HCT116 (cell line): ENCODE measurements around the gene FLNB. TPM values are rescaled to one million over a fixed set of nuclear protein-coding genes. Genes with fewer than 3 reads are reported as not detected.

Source experiments
- ATAC-seq: fragments of 200-7000 bp; cut with Tn5 transposase; 2 replicates; pipeline ENCODE4 v1.9.1; 2020; ENCODE audit warnings: mild to moderate bottlenecking, moderate library complexity
- BruUV-seq: library from RNA; stranded (reverse); fragments of 400-500 nt; replicated peaks from 2 replicates; lab custom pipeline; 2021; lab: Mats Ljungman, UMichigan
- CTCF ChIA-PET: fragments of 300-600 bp; sonication (Branson Sonifier 250); formaldehyde crosslinking; loops from one replicate; lab custom pipeline; 2021; ENCODE audit warnings: antibody characterized with exemption; lab: Charles Lee
- POLR2A ChIA-PET: fragments of 300-600, 350-600 bp; sonication (Branson Sonifier 250); formaldehyde crosslinking; loops from one replicate; lab custom pipeline; 2021; ENCODE audit warnings: antibody characterized with exemption; lab: Charles Lee
- RAD21 ChIA-PET, 2 experiments: fragments of 300-600 bp; sonication (Branson Sonifier 250); formaldehyde crosslinking; loops; one replicate each; lab custom pipeline; 2023; ENCODE audit warnings: low total read pairs in 2 of 2; ENCODE audit not compliant: uncharacterized antibody in 2 of 2, unreplicated experiment in 2 of 2, low non-redundant PET in 1 of 2; lab: Charles Lee
- DNase-seq: peaks from one replicate; pipeline ENCODE4 v3.0.0-alpha.2; 2010; ENCODE audit warnings: low read depth, low spot score
- H2AFZ ChIP-seq: fragments of 200-600 bp; shearing (Covaris generic), sonication (generic); 2 replicates; pipeline ENCODE4 v1.6.1; 2017; ENCODE audit warnings: low read depth, mixed run types, mixed read lengths, antibody characterized with exemption, low read length; ENCODE audit not compliant: poor library complexity, severe bottlenecking
- H3K27ac ChIP-seq: 2 replicates; pipeline ENCODE4 v1.5.1; 2012; ENCODE audit warnings: low read depth, low read length
- H3K27me3 ChIP-seq: fragments of 200-600 bp; sonication (generic); 2 replicates; pipeline ENCODE4 v1.6.1; 2016; ENCODE audit warnings: mixed run types, low read length, mixed read lengths; ENCODE audit not compliant: insufficient read depth
- H3K36me3 ChIP-seq, 2 experiments: fragments of 200-500 bp in 1 of 2; fragments of 200-600 bp in 1 of 2; sonication (Bioruptor generic) in 1 of 2; sonication (generic) in 1 of 2; 2 replicates each; pipeline versions ENCODE4 v1.5.1 to v1.6.1; 2014 to 2016; ENCODE audit warnings: low read length in 2 of 2, inconsistent platforms in 1 of 2, mixed read lengths in 1 of 2, mixed run types in 1 of 2; ENCODE audit not compliant: insufficient read depth in 2 of 2, control insufficient read depth in 1 of 2
- H3K4me1 ChIP-seq, 2 experiments: fragments of 200-600 bp in 1 of 2; sonication (generic) in 1 of 2; 2 replicates each; pipeline versions ENCODE4 v1.5.1 to v1.6.1; 2012 to 2017; ENCODE audit warnings: low read length in 2 of 2, inconsistent platforms in 1 of 2, mild to moderate bottlenecking in 1 of 2, mixed read lengths in 1 of 2, mixed run types in 1 of 2, moderate library complexity in 1 of 2; ENCODE audit not compliant: insufficient read depth in 2 of 2, control insufficient read depth in 1 of 2
- H3K4me2 ChIP-seq: fragments of 200-600 bp; sonication (generic); 2 replicates; pipeline ENCODE4 v1.6.1; 2017; ENCODE audit warnings: mixed run types, low read length, mixed read lengths
- H3K4me3 ChIP-seq, 2 experiments: fragments of 200-600 bp in 1 of 2; sonication (generic) in 1 of 2; replicated peaks in 1 of 2; 2 replicates each; pipeline ENCODE4 v1.5.1; 2011 to 2016; ENCODE audit warnings: low read length in 2 of 2, control low read depth in 1 of 2, low read depth in 1 of 2, mild to moderate bottlenecking in 1 of 2, mixed read lengths in 1 of 2, mixed run types in 1 of 2
- H3K79me2 ChIP-seq: fragments of 200-600 bp; sonication (generic); 2 replicates; pipeline ENCODE4 v1.6.1; 2017; ENCODE audit warnings: mild to moderate bottlenecking, mixed run types, low read length, moderate library complexity, mixed read lengths; ENCODE audit not compliant: insufficient read depth
- H3K9ac ChIP-seq: fragments of 200-600 bp; sonication (generic); 2 replicates; pipeline ENCODE4 v1.6.1; 2016; ENCODE audit warnings: low read length, mixed read lengths
- H3K9me2 ChIP-seq: fragments of 200-600 bp; sonication (generic), shearing (Covaris generic); 2 replicates; pipeline ENCODE4 v1.6.1; 2017; ENCODE audit warnings: mixed run types, mild to moderate bottlenecking, moderate library complexity; ENCODE audit not compliant: insufficient read depth
- H3K9me3 ChIP-seq, 2 experiments: fragments of 200-500 bp in 1 of 2; fragments of 200-600 bp in 1 of 2; sonication (Bioruptor generic) in 1 of 2; sonication (generic) in 1 of 2; 2 replicates each; pipeline ENCODE4 v1.6.1; 2014 to 2017; ENCODE audit warnings: low read length in 2 of 2, mixed read lengths in 2 of 2, inconsistent platforms in 1 of 2, low read depth in 1 of 2, mild to moderate bottlenecking in 1 of 2, mixed run types in 1 of 2, moderate library complexity in 1 of 2; ENCODE audit not compliant: control insufficient read depth in 1 of 2, insufficient read depth in 1 of 2
- H4K20me1 ChIP-seq: fragments of 200-600 bp; sonication (generic), shearing (Covaris generic); 2 replicates; pipeline ENCODE4 v1.6.1; 2017; ENCODE audit warnings: mixed run types, mild to moderate bottlenecking, moderate library complexity; ENCODE audit not compliant: insufficient read depth
- ATF3 ChIP-seq: IDR thresholded peaks from 2 replicates; pipeline ENCODE4 v1.6.1; 2012
- CBX3 ChIP-seq: IDR thresholded peaks from 2 replicates; pipeline ENCODE4 v1.6.1; 2012; ENCODE audit warnings: low read depth
- ELF1 ChIP-seq: IDR thresholded peaks from 2 replicates; pipeline ENCODE4 v1.6.1; 2012; ENCODE audit warnings: low read depth, borderline replicate concordance
- EZH2 ChIP-seq: fragments of 200-600 bp; sonication (generic); IDR thresholded peaks from 2 replicates; pipeline ENCODE4 v1.6.1; 2017; ENCODE audit warnings: antibody characterized with exemption, mixed run types
- EZH2phosphoT487 ChIP-seq: fragments of 200-600 bp; IDR thresholded peaks from 2 replicates; pipeline ENCODE4 v1.6.1; 2018; ENCODE audit warnings: antibody characterized with exemption, borderline replicate concordance
- FOSL1 ChIP-seq: IDR thresholded peaks from 2 replicates; pipeline ENCODE4 v1.6.1; 2012; ENCODE audit warnings: low read depth
- JUND ChIP-seq: IDR thresholded peaks from 2 replicates; pipeline ENCODE4 v1.6.1; 2012
- MAX ChIP-seq: IDR thresholded peaks from 2 replicates; pipeline ENCODE4 v1.6.1; 2012
- POLR2A ChIP-seq: IDR thresholded peaks from 2 replicates; pipeline ENCODE4 v1.7.0; 2011; ENCODE audit warnings: borderline replicate concordance; ENCODE audit not compliant: insufficient read depth, insufficient read length; ENCODE audit errors: extremely low read depth
- POLR2AphosphoS5 ChIP-seq: IDR thresholded peaks from 2 replicates; pipeline ENCODE4 v1.6.1; 2011; ENCODE audit warnings: mild to moderate bottlenecking, low read depth, low read length, moderate library complexity
- SIN3A ChIP-seq: IDR thresholded peaks from 2 replicates; pipeline ENCODE4 v1.6.1; 2012; ENCODE audit warnings: low read depth
- SP1 ChIP-seq: IDR thresholded peaks from 2 replicates; pipeline ENCODE4 v1.6.1; 2012; ENCODE audit warnings: low read depth
- SRF ChIP-seq: IDR thresholded peaks from 2 replicates; pipeline ENCODE4 v1.6.1; 2012; ENCODE audit warnings: low read depth
- ZBTB33 ChIP-seq: IDR thresholded peaks from 2 replicates; pipeline ENCODE4 v1.6.1; 2011; ENCODE audit warnings: mild to moderate bottlenecking, low read length, moderate library complexity; ENCODE audit not compliant: insufficient replicate concordance; ENCODE audit errors: extremely low read depth
- ZNF274 ChIP-seq: fragments of 200-500 bp; sonication (Bioruptor generic); IDR thresholded peaks from 2 replicates; pipeline ENCODE4 v1.6.1; 2014; ENCODE audit warnings: mild to moderate bottlenecking, low read depth, low read length, inconsistent platforms
- intact Hi-C: fragments of 100-400 bp; cut with micrococcal nuclease; formaldehyde crosslinking; loops from 2 replicates; pipeline ENCODE4 v1.10.0; 2022
- total RNA-seq: library from RNA; stranded (reverse); gene quantifications from one replicate; pipeline ENCODE4 v1.2.1, GENCODE V29; 2021; ENCODE audit not compliant: unreplicated experiment
- TF ChIP-seq, protein P1 (sequence below): IDR thresholded peaks from 2 replicates; pipeline ENCODE4 v1.6.1; 2012; ENCODE audit warnings: low read depth
- TF ChIP-seq, protein P2 (sequence below), 3 experiments: fragments of 200-600 bp in 1 of 3; sonication (generic) in 1 of 3; IDR thresholded peaks in 2 of 3; conservative IDR thresholded peaks in 1 of 3; 2 replicates each; pipeline ENCODE4 v1.5.1; 2012 to 2017; ENCODE audit warnings: low read depth in 2 of 3, low read length in 2 of 3, antibody characterized with exemption in 1 of 3, borderline replicate concordance in 1 of 3, control low read depth in 1 of 3, mild to moderate bottlenecking in 1 of 3, mixed read lengths in 1 of 3, mixed run types in 1 of 3, moderate library complexity in 1 of 3; ENCODE audit not compliant: insufficient read depth in 1 of 3

Gene FLNB
- total RNA-seq, 1 experiment from 2014 or later = 116 TPM

- TF ChIP-seq, protein P1, sequence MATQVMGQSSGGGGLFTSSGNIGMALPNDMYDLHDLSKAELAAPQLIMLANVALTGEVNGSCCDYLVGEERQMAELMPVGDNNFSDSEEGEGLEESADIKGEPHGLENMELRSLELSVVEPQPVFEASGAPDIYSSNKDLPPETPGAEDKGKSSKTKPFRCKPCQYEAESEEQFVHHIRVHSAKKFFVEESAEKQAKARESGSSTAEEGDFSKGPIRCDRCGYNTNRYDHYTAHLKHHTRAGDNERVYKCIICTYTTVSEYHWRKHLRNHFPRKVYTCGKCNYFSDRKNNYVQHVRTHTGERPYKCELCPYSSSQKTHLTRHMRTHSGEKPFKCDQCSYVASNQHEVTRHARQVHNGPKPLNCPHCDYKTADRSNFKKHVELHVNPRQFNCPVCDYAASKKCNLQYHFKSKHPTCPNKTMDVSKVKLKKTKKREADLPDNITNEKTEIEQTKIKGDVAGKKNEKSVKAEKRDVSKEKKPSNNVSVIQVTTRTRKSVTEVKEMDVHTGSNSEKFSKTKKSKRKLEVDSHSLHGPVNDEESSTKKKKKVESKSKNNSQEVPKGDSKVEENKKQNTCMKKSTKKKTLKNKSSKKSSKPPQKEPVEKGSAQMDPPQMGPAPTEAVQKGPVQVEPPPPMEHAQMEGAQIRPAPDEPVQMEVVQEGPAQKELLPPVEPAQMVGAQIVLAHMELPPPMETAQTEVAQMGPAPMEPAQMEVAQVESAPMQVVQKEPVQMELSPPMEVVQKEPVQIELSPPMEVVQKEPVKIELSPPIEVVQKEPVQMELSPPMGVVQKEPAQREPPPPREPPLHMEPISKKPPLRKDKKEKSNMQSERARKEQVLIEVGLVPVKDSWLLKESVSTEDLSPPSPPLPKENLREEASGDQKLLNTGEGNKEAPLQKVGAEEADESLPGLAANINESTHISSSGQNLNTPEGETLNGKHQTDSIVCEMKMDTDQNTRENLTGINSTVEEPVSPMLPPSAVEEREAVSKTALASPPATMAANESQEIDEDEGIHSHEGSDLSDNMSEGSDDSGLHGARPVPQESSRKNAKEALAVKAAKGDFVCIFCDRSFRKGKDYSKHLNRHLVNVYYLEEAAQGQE = no peak
- TF ChIP-seq EZH2 (no peak), FOSL1 (no peak)
Observed at GRCh38 chr3:58068122-58068809, 60.0 kb downstream of the FLNB start (continued).

DNA sequence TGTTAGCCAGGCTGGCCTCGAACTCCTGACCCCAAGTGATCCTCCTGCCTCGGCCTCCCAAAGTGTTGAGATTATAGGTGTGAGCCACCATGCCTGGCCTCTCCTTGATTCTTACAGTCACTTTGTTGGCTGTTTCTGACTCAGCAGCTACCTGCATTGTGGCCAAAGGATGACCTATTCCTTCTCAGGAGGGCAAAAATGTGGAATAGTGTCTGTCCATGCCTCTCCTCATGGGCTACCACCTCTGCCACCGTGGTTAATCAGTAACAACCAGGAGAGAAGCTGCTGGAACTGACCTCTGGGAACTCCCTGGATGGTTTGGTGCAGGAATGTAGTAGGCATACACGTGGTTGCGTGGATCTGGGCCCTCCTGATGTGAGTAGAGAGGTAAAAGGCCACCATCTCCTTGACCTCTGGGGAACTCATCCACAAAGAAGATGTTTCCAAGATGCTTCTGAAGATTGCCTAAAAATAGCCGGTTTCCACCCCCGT, 63.3 kb downstream of the FLNB start:
- no peak; the same call in 1 of the 2 replicates for ATAC-seq
- CTCF ChIA-PET = no interaction called here
- TF ChIP-seq EZH2phosphoT487 (no peak), ELF1 (no peak), SP1 (no peak), SRF (no peak), POLR2A (no peak), CBX3 (no peak), MAX (no peak), JUND (no peak), SIN3A (no peak), ZBTB33 (no peak), POLR2AphosphoS5 (no peak), ATF3 (no peak), ZNF274 (no peak)
- TF ChIP-seq, protein P2, sequence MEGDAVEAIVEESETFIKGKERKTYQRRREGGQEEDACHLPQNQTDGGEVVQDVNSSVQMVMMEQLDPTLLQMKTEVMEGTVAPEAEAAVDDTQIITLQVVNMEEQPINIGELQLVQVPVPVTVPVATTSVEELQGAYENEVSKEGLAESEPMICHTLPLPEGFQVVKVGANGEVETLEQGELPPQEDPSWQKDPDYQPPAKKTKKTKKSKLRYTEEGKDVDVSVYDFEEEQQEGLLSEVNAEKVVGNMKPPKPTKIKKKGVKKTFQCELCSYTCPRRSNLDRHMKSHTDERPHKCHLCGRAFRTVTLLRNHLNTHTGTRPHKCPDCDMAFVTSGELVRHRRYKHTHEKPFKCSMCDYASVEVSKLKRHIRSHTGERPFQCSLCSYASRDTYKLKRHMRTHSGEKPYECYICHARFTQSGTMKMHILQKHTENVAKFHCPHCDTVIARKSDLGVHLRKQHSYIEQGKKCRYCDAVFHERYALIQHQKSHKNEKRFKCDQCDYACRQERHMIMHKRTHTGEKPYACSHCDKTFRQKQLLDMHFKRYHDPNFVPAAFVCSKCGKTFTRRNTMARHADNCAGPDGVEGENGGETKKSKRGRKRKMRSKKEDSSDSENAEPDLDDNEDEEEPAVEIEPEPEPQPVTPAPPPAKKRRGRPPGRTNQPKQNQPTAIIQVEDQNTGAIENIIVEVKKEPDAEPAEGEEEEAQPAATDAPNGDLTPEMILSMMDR (IDR thresholded peaks at IDR 0.05 in 2 of 3, conservative IDR thresholded peaks at IDR 0.05 in 1 of 3; ENCODE audit: borderline replicate concordance in 1 of 3, insufficient read depth in 1 of 3, low read depth in 2 of 3, low read length in 2 of 3) = no peak

More for the DNA sequence above, 63.3 kb downstream of the FLNB start:
- peaks cover 2 to 18% of the 10 kb centered on the region in 2 experiments; a peak in 3 of 4 replicates for H3K4me1 ChIP-seq
- peaks cover 54% of the 10 kb centered on the region for H3K79me2 ChIP-seq
- H3K4me2 ChIP-seq = peak overlapping the region; percentile 16; the same call in 1 of the 2 replicates
- H3K9me3 ChIP-seq = no peaks in the 10 kb centered on the region
- no peak overlapping the region for H3K27ac ChIP-seq
- no peaks in the 10 kb centered on the region for H3K9me2 ChIP-seq
- H3K27me3 ChIP-seq = no peaks in the 10 kb centered on the region
- intact Hi-C loops = no loop called here
- H3K4me3 ChIP-seq = no peak overlapping the region
- no TSS peak for BruUV-seq
- no peaks in the 10 kb centered on the region for H4K20me1 ChIP-seq
- ChIA-PET POLR2A (no interaction called here), RAD21 (interaction anchor here in 1 of 2 experiments (0.6 kb wide), 1 partner anchor 88 kb away, joined by 3 read pairs; no protein-coding TSS in a partner anchor)
- no peak for DNase-seq
- H3K36me3 ChIP-seq = no peaks in the 10 kb centered on the region
- H2AFZ ChIP-seq = no peak overlapping the region
- no peak overlapping the region for H3K9ac ChIP-seq
